IPS DF 6.9 (cell line): Measurements from ENCODE around the gene ADAMTS3.
A peak's percentile ranks its signal among the peaks of the same experiment; 100 is the strongest.

ENCODE experiments used
- DNase-seq: peaks from one replicate; pipeline ENCODE4 v3.0.0-alpha.2; 2013; ENCODE audit warnings: low read depth, low spot score
- H3K27ac ChIP-seq: one replicate; pipeline ENCODE4 v1.5.1; 2013; ENCODE audit warnings: low read length, control low read depth
- H3K27me3 ChIP-seq: 2 replicates; pipeline ENCODE4 v1.6.1; 2013; ENCODE audit warnings: mild to moderate bottlenecking, low read length; ENCODE audit not compliant: control insufficient read depth, insufficient read depth
- H3K36me3 ChIP-seq: 2 replicates; pipeline ENCODE4 v1.6.1; 2013; ENCODE audit warnings: low read length; ENCODE audit not compliant: control insufficient read depth, insufficient read depth
- H3K4me1 ChIP-seq: 2 replicates; pipeline ENCODE4 v1.6.1; 2013; ENCODE audit warnings: low read length; ENCODE audit not compliant: control insufficient read depth, insufficient read depth
- H3K4me3 ChIP-seq: 2 replicates; pipeline ENCODE4 v1.5.1; 2013; ENCODE audit warnings: mild to moderate bottlenecking, low read length
- H3K9me3 ChIP-seq: 2 replicates; pipeline ENCODE4 v1.6.1; 2013; ENCODE audit warnings: low read length, inconsistent platforms; ENCODE audit not compliant: control insufficient read depth, insufficient read depth
- WGBS: extraction: QIAGEN DNeasy Blood & Tissue Kit; methylation state at CpG from one replicate; pipeline ENCODE4 v1.1.7; 2013; ENCODE audit warnings: mixed read lengths, missing lambda C conversion rate; ENCODE audit not compliant: insufficient read length, insufficient coverage; 5-methylcytosine and 5-hydroxymethylcytosine counted together

Gene ADAMTS3

DNA sequence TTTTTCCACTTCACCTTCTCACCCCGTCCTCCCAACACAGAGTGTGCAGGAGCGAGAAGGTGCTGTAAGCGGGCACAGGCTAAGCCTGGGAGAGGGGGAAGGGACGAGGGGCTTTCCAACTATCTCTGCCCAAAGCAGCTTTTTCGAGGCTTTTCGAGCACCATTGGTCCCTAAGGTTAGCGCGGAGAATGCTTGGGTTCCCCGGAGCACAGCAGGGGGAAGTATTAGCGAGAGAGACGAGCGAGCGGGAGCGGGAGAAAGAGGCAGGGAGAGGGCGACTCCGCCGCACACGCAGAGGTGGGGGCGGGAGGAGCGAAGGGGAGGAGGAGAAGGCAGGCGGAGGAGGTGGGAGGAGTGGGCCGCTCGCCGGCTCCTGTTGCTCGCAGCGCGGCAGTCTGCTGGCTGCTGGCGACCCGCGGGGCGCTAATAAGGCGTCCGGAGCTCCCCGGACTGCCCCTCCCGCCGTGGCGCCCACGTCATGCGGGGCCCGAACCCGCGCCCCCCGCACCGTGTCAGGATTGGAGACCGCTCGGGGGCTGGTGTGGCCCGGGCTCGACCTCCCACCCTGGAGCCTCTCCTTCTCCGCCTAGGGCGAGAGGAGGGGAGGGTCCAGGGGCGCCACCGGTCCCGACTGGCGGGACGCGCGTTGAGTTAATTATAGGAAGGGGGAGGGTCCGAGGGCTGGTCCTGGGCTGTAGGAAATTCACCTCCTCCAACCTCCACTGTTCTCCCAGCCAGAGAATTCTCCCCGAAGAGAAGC, at the start of gene ADAMTS3:
Gene ADAMTS3 (minus strand): TSS at position 263 of the 760 bp plus-strand sequence. CDS start 459 bp downstream, outside the sequence.
- Histone ChIP-seq H3K27ac (no peak within 1 kb of the TSS), H3K4me1 (no peaks in the 10 kb centered on the region), H3K27me3 (no peaks in the 10 kb centered on the region), H3K9me3 (no peaks in the 10 kb centered on the region), H3K36me3 (no peaks in the 10 kb centered on the region), H3K4me3 (peak within 1 kb of the TSS; percentile 71; the same call in 1 of the 2 replicates)
- no CpG with 5 or more reads among the region's 59 CpGs for WGBS
- DNase-seq = no peak

DNA sequence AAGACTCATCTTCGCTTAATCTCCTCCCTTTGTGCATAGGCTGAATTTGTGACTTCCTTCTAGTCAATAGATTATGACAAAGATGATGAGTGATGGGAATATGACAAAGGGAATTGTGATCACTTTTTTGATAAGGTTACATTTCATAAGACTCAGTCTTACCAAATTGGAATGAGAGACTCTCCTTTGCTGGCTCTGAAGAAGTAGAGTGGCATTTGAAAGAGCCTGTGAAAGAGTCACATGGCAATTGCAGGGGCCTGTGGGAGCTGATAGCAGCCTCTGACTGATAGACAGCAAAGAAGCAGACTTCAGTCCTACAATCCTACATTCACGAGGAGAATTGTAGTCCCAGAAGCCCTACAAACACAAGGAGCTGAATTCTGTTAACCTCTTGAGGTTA, 44.9 kb upstream of the ADAMTS3 start:
- no peaks in the 10 kb centered on the region for H3K9me3 ChIP-seq
- no CpG with 5 or more reads among the region's 2 CpGs for WGBS
- H3K36me3 ChIP-seq = no peaks in the 10 kb centered on the region
- no peak overlapping the region for H3K27ac ChIP-seq
- no peaks in the 10 kb centered on the region for H3K4me1 ChIP-seq
- no peak for DNase-seq
- no peaks in the 10 kb centered on the region for H3K27me3 ChIP-seq
- H3K4me3 ChIP-seq = no peak overlapping the region

DNA sequence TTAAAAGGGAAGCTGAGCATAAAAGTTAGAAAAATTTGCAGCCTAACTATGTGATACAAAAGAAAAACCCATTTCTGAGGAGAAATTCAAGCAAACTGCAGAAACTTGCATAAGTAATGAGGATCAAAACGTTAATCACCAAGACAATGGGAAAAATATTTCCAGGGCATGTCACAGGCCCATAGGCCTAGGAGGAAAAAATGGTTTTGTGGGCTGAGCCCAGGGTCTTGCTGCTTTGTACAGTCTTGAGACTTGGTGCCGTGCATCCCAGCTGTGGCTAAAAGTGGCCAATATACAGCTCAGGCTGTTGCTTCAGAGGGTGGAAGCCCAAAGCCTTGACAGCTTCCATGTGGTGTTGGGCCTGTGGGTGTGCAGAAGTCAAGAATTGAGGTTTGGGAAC, 37.7 kb upstream of the ADAMTS3 start:
- H3K27ac ChIP-seq = no peak overlapping the region
- no peak for DNase-seq
- peaks cover 1% of the 10 kb centered on the region; the same call in 1 of the 2 replicates for H3K9me3 ChIP-seq
- no peaks in the 10 kb centered on the region for H3K27me3 ChIP-seq
- WGBS = no CpG with 5 or more reads among the region's 2 CpGs
- H3K36me3 ChIP-seq = no peaks in the 10 kb centered on the region
- H3K4me3 ChIP-seq = no peak overlapping the region
- no peaks in the 10 kb centered on the region for H3K4me1 ChIP-seq

DNA sequence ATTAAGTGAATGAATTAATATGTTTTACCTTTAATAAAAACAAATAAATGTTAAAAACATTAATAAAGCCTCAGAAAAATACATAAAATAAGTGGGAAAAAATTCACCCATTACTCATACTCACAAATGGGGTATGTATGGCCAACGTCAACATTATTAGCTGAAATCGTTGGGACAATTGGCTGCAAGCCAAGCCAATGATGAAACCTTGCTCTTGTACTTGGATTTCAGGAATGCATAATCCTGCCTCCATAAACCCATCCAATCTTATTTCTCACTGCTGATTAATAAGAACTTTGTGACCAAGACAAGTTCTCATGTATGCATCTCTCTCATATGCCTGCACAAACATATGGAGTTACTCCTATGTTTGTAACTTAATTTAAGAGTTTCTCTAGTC, 35.3 kb upstream of the ADAMTS3 start:
- Histone ChIP-seq H3K36me3 (no peaks in the 10 kb centered on the region), H3K27me3 (no peaks in the 10 kb centered on the region), H3K4me1 (no peaks in the 10 kb centered on the region), H3K4me3 (no peak overlapping the region), H3K27ac (no peak overlapping the region), H3K9me3 (peaks cover 1% of the 10 kb centered on the region; the same call in 1 of the 2 replicates)
- no peak for DNase-seq
- no CpG with 5 or more reads among the region's 2 CpGs for WGBS

DNA sequence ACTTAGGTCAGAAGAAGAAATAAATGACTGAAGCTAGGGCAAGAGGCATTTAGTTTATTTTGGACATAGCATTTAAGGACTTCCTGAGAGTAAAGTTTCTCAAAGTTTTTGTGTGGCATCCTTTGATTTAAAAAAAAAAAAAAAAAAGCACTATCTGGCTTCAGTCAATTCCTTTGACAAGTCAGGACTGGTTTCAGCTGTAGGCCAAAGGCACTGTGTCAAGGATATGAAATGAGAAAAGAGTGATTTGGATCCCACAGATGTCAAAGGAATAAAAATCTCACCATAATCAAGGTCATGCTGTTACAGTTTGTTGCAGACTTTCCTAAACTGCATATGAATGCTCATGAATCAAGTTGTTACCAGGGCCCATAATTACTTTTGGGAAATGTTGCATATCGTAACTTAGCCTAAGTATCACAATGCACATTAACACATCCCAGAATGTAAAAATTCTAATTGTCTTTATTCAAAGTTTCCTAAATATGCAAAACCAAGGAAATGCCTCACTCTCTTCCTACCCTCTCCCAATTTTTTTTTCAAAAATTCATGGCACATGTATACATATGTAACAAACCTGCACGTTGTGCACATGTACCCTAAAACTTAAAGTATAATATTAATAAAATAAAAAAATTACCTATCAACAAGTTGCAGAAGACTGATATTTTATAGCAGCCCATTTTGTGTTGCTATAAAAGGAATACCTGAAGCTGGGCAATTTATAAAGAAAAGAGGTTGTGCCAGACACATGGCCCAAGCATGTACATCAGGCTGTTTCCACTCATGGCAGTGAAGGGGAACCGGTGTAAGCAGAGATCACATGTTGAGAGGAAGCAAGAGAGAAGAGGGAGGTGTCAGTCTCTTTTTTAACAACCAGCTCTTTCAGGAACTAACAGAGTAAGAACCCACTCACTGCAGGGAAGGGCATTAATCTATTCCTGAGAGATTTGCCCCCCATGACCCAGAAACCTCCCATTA, 33.7 kb upstream of the ADAMTS3 start:
- Histone ChIP-seq H3K9me3 (peaks cover 1% of the 10 kb centered on the region; the same call in 1 of the 2 replicates), H3K27ac (no peak overlapping the region), H3K4me3 (no peak overlapping the region), H3K27me3 (no peaks in the 10 kb centered on the region), H3K36me3 (no peaks in the 10 kb centered on the region), H3K4me1 (no peaks in the 10 kb centered on the region)
- WGBS = no CpG with 5 or more reads among the region's 3 CpGs
- no peak for DNase-seq

DNA sequence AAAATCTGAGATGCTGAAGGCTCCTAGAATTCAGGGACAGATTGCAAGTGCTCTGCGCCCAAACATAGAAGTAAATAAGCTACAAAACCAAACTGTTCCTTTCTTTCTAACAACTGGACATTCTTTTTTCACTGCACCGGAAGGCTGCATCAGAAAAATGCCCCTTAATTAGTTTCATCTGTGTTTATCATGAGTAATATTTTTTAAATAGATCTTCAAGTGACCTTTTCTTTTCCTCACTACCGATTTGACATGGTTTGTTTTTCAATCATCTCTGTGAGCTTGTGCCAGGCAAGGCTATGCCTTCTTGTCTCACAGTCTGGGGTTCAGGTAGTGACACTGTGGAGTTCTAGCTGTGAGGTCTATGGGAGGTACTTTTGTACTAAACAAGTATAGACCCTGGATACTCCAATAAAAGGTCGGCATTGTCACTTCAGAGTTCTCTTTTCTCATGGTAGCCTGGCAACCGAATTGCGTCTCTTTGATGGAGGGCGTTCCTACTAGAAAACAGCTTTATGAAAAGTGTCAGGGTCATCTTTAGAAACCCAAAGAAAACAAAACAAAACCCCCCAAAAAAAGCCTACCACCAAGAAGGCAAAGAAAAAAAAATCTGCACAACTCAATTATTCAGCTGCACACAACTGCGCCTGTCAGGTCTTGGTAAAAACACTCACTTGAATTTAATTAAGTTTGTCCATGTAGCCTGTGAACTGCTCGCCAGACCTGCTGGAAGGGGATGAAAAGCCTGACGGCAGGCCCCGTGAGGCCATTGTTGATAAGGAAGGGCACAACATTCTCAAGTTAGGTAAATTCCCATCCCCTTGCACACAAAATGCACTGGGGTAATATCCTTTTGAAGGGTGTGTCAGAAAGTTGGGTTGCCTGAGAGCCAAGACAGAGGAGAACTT, 22.8 kb upstream of the ADAMTS3 start:
- H3K36me3 ChIP-seq = no peaks in the 10 kb centered on the region
- DNase-seq = no peak
- no peaks in the 10 kb centered on the region for H3K9me3 ChIP-seq
- no peak overlapping the region for H3K4me3 ChIP-seq
- no peaks in the 10 kb centered on the region for H3K4me1 ChIP-seq
- no CpG with 5 or more reads among the region's 11 CpGs for WGBS
- H3K27ac ChIP-seq = no peak overlapping the region
- no peaks in the 10 kb centered on the region for H3K27me3 ChIP-seq

DNA sequence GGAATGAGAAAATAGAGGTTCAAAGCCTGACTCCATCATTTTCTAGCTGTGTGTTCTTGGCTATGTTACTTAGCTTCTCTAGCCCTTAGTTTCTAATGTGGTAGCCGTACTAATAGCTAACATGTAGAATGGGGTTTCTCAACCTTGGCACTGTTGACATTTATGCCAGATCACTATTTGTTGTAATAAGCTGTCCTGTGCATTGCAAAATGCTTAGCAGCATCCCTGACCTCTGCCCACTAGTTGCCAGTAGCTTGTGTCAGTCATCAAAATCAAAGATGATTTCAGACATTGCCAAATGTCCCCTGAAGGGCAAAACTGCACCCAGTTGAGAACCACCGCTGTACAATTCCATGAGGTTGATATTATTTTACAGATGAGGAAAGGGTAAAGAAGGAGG, 18.3 kb upstream of the ADAMTS3 start:
- H3K9me3 ChIP-seq = no peaks in the 10 kb centered on the region

DNA sequence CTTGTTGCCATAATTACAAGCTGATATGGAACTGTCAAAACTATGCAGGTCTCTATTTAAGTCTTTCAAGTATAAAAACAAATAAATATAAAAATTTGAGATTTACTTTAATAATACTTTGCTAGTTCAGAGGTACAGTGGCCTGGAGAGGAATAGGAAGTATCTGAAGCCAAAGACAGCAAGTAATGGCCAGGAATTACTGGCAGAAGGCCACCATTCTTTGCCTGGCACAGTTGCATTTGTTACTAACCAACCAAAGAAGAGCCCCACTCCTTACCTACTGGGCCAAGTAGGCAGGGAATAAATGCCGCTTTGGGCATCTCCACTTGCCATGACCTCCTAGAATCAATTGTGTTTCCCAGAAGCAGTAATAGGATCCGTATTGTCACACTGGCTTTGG, 13.8 kb upstream of the ADAMTS3 start:
- Histone ChIP-seq H3K27me3 (no peaks in the 10 kb centered on the region), H3K36me3 (no peaks in the 10 kb centered on the region), H3K9me3 (no peaks in the 10 kb centered on the region), H3K4me3 (no peak overlapping the region), H3K4me1 (no peaks in the 10 kb centered on the region), H3K27ac (no peak overlapping the region)
- WGBS = no CpG with 5 or more reads among the region's 2 CpGs
- no peak for DNase-seq

More for the DNA sequence above, 18.3 kb upstream of the ADAMTS3 start:
- no peaks in the 10 kb centered on the region for H3K4me1 ChIP-seq
- no peak overlapping the region for H3K4me3 ChIP-seq
- no peaks in the 10 kb centered on the region for H3K27me3 ChIP-seq
- WGBS = no CpG with 5 or more reads among the region's 2 CpGs
- no peaks in the 10 kb centered on the region for H3K36me3 ChIP-seq
- DNase-seq = no peak
- no peak overlapping the region for H3K27ac ChIP-seq

DNA sequence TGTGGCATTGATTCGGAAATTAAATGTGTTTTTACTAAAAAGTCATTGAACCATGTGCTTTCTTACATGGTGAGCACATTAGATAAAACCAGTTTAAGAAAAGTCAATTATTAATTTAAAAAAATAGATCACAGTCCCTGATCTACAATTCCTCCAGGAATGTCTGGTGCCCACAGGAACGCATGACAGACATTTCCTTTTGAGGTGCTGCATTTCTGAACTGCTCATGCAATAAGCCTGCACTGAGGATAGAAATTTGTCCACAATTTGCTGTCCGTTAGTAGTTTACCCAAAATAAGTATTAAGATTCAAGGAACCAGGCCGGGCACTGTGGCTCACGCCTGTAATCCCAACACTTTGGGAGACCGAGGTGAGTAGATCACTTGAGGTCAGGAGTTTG, 8.2 kb upstream of the ADAMTS3 start:
- H3K4me1 ChIP-seq = no peaks in the 10 kb centered on the region
- no peak overlapping the region for H3K4me3 ChIP-seq
- H3K27me3 ChIP-seq = no peaks in the 10 kb centered on the region
- no peaks in the 10 kb centered on the region for H3K9me3 ChIP-seq
- no CpG with 5 or more reads among the region's 6 CpGs for WGBS
- H3K27ac ChIP-seq = no peak overlapping the region
- no peak for DNase-seq
- H3K36me3 ChIP-seq = no peaks in the 10 kb centered on the region

DNA sequence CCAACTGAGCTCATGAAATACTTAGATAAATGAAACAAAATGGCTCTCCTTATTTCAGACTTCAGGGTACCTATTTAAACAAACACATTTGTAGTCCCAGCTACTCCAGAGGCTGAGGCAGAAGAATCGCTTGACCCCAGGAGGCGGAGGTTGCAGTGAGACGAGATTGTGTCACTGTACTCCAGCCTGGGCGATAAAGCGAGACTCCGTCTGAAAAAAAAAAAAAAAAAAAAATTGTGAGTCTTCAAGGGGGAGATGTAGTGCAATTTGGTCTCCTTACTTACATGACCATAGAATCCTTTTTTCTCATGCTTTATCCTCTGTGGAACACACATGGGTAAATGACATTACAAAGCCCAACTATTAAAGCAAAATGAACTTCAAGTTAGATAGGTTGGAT, 2.3 kb upstream of the ADAMTS3 start:
- no peak for DNase-seq
- Histone ChIP-seq H3K27me3 (no peaks in the 10 kb centered on the region), H3K36me3 (no peaks in the 10 kb centered on the region), H3K4me1 (no peaks in the 10 kb centered on the region), H3K9me3 (no peaks in the 10 kb centered on the region), H3K27ac (no peak overlapping the region), H3K4me3 (no peak overlapping the region)
- WGBS = no CpG with 5 or more reads among the region's 6 CpGs
